ENCODE measurements around the gene GOLPH3.

DNA sequence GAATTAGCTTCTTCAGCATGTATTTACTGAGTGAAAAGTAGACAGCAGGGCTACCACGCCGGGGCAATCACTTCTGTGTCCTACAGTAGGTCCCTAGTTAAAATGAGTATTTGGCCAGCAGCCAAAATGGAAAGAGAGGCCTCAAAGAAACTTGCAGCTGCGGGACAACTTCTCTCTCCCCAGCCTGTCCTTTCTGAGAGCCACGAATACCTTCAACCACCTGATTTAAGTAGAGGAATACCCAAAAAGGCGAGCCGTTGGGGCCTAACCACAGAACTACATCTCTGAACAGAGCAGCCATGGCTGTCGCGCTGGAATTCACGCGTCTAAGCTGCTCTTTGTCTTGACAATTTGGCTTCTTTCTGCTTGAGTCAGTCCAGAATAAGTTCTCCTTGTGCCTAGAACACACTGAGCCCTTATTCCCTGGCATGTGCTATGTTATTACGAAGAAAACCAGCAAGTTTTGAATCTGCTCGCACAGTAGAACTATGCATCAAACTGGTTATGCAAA lies 43.8 kb upstream of the GOLPH3 start:
- TF ChIP-seq, protein P1, sequence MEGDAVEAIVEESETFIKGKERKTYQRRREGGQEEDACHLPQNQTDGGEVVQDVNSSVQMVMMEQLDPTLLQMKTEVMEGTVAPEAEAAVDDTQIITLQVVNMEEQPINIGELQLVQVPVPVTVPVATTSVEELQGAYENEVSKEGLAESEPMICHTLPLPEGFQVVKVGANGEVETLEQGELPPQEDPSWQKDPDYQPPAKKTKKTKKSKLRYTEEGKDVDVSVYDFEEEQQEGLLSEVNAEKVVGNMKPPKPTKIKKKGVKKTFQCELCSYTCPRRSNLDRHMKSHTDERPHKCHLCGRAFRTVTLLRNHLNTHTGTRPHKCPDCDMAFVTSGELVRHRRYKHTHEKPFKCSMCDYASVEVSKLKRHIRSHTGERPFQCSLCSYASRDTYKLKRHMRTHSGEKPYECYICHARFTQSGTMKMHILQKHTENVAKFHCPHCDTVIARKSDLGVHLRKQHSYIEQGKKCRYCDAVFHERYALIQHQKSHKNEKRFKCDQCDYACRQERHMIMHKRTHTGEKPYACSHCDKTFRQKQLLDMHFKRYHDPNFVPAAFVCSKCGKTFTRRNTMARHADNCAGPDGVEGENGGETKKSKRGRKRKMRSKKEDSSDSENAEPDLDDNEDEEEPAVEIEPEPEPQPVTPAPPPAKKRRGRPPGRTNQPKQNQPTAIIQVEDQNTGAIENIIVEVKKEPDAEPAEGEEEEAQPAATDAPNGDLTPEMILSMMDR (IDR thresholded peaks at IDR 0.05), result no peak
- TF ChIP-seq POLR2A (IDR thresholded peaks at IDR 0.05), result no peak

Data from vagina (tissue), 2 donors.